Measurements from ENCODE around the gene FRMPD4.

DNA sequence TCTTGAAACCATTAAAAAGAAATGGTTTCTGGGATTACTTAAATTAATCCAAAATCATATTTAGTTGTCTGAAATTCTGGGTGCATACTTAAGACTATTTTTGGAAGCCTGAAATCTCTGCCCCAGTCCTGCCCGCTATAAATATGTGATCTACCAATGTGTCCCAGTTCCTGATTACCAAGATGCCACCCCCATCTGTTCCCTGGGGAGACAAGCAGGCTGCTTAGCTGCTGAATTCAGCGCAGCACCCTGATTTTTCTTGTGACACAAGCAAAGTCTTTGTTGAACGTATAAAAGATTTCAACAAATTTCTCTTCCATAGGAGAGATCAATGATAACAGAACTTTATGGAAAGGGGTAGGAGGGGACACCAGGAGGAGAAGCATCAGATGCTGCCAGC, 552.4 kb downstream of the FRMPD4 start:
- no peak for TF ChIP-seq POLR2A (IDR thresholded peaks at IDR 0.05)
- TF ChIP-seq, protein P1, sequence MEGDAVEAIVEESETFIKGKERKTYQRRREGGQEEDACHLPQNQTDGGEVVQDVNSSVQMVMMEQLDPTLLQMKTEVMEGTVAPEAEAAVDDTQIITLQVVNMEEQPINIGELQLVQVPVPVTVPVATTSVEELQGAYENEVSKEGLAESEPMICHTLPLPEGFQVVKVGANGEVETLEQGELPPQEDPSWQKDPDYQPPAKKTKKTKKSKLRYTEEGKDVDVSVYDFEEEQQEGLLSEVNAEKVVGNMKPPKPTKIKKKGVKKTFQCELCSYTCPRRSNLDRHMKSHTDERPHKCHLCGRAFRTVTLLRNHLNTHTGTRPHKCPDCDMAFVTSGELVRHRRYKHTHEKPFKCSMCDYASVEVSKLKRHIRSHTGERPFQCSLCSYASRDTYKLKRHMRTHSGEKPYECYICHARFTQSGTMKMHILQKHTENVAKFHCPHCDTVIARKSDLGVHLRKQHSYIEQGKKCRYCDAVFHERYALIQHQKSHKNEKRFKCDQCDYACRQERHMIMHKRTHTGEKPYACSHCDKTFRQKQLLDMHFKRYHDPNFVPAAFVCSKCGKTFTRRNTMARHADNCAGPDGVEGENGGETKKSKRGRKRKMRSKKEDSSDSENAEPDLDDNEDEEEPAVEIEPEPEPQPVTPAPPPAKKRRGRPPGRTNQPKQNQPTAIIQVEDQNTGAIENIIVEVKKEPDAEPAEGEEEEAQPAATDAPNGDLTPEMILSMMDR (IDR thresholded peaks at IDR 0.05 in 8 of 11, conservative IDR thresholded peaks at IDR 0.05 in 3 of 11): no peak
- no peak for TF ChIP-seq POLR2AphosphoS5 (IDR thresholded peaks at IDR 0.05)
